GM13977 (cell line): ENCODE results near the gene METTL23.

ENCODE experiments used
- DNase-seq: peaks from one replicate; pipeline ENCODE4 v3.0.0; 2012; ENCODE audit warnings: low spot score
- CTCF ChIP-seq: IDR thresholded peaks from 2 replicates; pipeline ENCODE4 v1.5.1; 2012; ENCODE audit warnings: mild to moderate bottlenecking, control low read depth; ENCODE audit not compliant: insufficient read depth; ENCODE audit errors: extremely low read depth, missing control alignments
- in situ Hi-C: fragments of 300-500 bp; cut with MboI; formaldehyde crosslinking; loops from one replicate; pipeline ENCODE4 v1.12.0; 2022; ENCODE audit warnings: low sequenced_read_pairs, low pct_unique_long_range_greater_than_20kb, mixed read lengths, inconsistent platforms; ENCODE audit not compliant: unreplicated experiment

METTL23 gene

GRCh38 chr17:76683011-76683755 lies 43.5 kb upstream of the METTL23 start:
- in situ Hi-C loops: loop anchor here (10.0 kb wide), 1 partner anchor 158 kb away; no protein-coding TSS in a partner anchor
- DNase-seq: no peak
- no peak for TF ChIP-seq CTCF

DNA sequence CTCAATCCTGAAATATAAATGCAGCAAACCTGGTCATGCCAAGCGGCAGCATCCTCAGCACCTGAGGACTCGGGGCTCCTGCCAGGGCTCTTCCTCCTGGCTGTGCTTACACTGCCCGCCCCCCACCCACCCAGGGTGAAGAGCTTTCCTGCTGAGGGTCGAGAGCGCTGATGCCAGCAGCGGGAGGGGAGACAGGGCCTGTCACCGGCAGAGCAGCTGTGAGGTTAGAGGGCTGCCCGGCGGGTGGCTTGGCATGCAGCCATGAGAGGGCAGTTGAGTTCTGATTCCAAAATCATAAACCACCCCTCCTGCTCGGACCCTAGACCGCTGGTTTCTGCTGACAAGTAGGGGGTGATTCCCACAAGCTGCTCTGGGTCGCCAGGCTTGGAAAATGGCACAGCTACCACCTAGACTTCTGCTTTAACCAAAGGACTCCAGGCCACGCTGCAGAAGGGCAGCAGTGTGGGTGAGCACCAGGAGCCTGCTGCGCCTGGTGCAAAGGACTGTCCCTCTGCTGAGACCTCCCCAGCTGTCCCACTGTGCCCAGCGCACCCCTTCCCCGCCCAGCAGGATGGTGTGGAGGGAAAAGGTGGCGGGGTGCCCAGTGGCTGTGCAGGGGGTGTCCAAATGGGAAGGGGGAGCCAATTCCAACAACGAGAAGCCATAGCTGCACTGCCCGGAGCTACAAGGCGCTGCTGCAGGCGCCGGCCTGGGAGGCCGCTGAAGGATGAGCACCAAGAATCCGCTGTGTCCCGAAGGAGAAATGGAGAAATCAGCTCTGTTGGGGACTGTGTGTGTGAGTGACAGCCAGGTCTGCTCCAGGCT lies 42.5 kb upstream of the METTL23 start:
- no peak for TF ChIP-seq CTCF
- in situ Hi-C loops: loop anchor here (10.0 kb wide), 1 partner anchor 159 kb away; no protein-coding TSS in a partner anchor
- DNase-seq: no peak

DNA sequence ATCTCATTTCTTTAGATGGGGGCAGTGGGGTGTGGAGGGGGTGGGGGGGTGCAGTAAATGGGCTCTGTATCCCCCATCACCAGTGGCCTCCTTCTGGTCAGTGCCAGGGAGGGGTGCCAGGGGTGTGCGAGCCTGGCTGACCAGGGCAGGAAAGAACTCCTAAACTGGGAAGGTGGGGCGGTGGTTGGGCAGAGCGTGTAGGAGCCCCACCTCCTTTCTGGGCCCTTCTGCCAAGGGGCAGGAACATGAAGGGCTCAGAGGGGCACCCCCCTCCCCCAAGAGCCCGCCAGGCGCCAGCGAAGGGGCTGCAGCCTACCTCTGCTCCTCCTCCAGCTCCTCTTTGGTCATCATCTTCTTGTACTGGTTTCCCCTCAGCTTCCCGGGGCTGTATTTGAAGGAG lies 41.9 kb upstream of the METTL23 start:
- TF ChIP-seq CTCF: no peak
- in situ Hi-C loops: loop anchor here (10.0 kb wide), 1 partner anchor 160 kb away; no protein-coding TSS in a partner anchor
- no peak for DNase-seq

- in situ Hi-C loops: loop anchor here (10.0 kb wide), 1 partner anchor 161 kb away; no protein-coding TSS in a partner anchor
Measured at GRCh38 chr17:76685366-76685765, 41.3 kb upstream of the METTL23 start.

DNA sequence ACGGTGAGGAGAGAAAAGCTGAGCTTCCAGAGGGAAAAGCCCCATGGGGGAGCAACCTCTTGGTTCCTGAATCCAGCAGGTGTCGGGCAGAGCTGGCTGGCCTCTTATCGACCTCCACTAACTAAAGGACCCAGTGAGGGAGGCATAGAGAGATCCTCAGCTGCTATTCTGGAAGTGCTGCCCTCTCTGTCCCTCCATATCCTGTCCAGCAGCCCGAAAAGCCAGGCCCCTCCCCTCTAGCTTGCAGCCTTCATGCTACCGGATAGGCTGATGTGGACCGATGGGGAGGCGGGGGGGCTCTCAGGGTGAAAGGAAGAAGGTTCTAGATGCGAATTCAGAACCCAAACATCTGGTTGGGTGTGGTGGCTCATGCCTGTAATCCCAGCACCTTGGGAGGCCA lies 40.8 kb upstream of the METTL23 start:
- TF ChIP-seq CTCF: no peak
- no peak for DNase-seq
- in situ Hi-C loops: loop anchor here (10.0 kb wide), 1 partner anchor 161 kb away; no protein-coding TSS in a partner anchor

More at GRCh38 chr17:76685366-76685765, 41.3 kb upstream of the METTL23 start:
- DNase-seq: no peak
- TF ChIP-seq CTCF: no peak

DNA sequence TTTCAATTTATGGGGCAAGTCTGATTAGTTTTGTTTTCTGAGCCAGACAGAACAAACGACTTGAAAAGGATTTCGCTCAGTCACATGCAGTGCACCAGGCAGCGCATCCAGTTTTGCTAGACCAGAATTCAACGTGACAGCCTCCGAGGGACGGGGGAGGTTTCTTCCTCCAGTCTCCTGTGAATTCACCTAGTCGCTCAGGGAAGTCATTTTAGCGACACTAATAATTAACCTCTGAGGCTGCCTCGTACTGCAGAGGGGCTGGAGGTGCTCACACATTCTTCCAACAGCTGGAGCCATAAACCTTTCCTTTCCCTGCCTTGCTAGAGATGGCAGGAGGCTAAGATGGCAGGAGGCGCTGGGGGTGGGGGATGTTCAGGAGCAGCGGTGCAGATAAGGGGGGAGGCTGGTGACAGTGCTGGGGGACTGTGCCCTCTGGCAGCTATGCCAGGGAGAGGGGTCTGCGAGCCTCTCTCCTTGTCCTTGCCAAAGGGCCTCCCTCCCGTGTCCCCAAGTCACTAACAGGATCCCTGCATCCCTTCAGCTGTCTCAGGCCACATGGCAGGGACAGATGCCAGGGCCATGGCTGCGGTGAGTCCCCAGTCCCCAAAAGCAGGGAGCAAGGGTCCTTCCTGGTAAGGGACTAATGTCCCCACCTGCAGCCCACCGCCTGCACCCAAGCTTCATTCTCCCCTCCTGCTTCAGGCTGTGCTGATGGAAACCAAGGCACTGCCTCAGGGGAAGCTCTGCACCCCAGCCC lies 39.9 kb upstream of the METTL23 start:
- no peak for TF ChIP-seq CTCF
- no peak for DNase-seq
- in situ Hi-C loops: loop anchor here (10.0 kb wide), 1 partner anchor 162 kb away; no protein-coding TSS in a partner anchor
